GM11168 (cell line): Measurements from ENCODE around the gene PHOX2A.

Experiments
- in situ Hi-C: fragments of 300-500 bp; cut with MboI; formaldehyde crosslinking; loops from one replicate; pipeline ENCODE4 v1.12.0; 2022; ENCODE audit warnings: low sequenced_read_pairs; ENCODE audit not compliant: unreplicated experiment

Gene PHOX2A

GRCh38 chr11:72250661-72251464, 6.9 kb upstream of the PHOX2A start:
- in situ Hi-C loops = no loop called here

GRCh38 chr11:72249961-72250360, 6.0 kb upstream of the PHOX2A start:
- in situ Hi-C loops = no loop called here

GRCh38 chr11:72247584-72247983, 3.6 kb upstream of the PHOX2A start:
- in situ Hi-C loops = no loop called here

- in situ Hi-C loops = no loop called here
These were observed 1.4 kb upstream of the PHOX2A start for GRCh38 chr11:72245263-72245816.

- in situ Hi-C loops = no loop called here
These were observed 636 bp upstream of the PHOX2A start for GRCh38 chr11:72244361-72245262.

- in situ Hi-C loops = no loop called here
These were observed 560 bp downstream of the PHOX2A start for GRCh38 chr11:72243173-72244059.

- in situ Hi-C loops = no loop called here
These were observed 1.8 kb downstream of the PHOX2A start for GRCh38 chr11:72242141-72242540.

GRCh38 chr11:72241291-72241781, 2.6 kb downstream of the PHOX2A start:
- in situ Hi-C loops = no loop called here

- in situ Hi-C loops = no loop called here
These were observed 3.3 kb downstream of the PHOX2A start for GRCh38 chr11:72240461-72241290.

GRCh38 chr11:72239849-72240460, 4.0 kb downstream of the PHOX2A start:
- in situ Hi-C loops = no loop called here

- in situ Hi-C loops = no loop called here
These were observed 4.6 kb downstream of the PHOX2A start for GRCh38 chr11:72239313-72239848.

- in situ Hi-C loops = no loop called here
These were observed 5.3 kb downstream of the PHOX2A start for GRCh38 chr11:72238492-72239312.

- in situ Hi-C loops = no loop called here
These were observed 5.9 kb downstream of the PHOX2A start for GRCh38 chr11:72238040-72238450.

GRCh38 chr11:72237112-72237931, 6.7 kb downstream of the PHOX2A start:
- in situ Hi-C loops = no loop called here

GRCh38 chr11:72236774-72237111, 7.2 kb downstream of the PHOX2A start:
- in situ Hi-C loops = no loop called here

GRCh38 chr11:72236083-72236697, 7.8 kb downstream of the PHOX2A start:
- in situ Hi-C loops = no loop called here
